MM.1S (cell line): ENCODE results near the gene TRAPPC10.

ENCODE experiments used
- EZH2 ChIP-seq: fragments of 300-600 bp; sonication (generic); optimal IDR thresholded peaks from 2 replicates; pipeline ENCODE3; 2017; ENCODE audit warnings: low read depth, mild to moderate bottlenecking, antibody characterized with exemption, low read length, mixed read lengths
- EZH2phosphoT487 ChIP-seq: fragments of 300-600 bp; sonication (generic); IDR thresholded peaks from 2 replicates; pipeline ENCODE4 v1.6.1; 2018; ENCODE audit warnings: antibody characterized with exemption, low read length
- TF ChIP-seq, protein P1 (sequence below): fragments of 300-600 bp; sonication (generic); IDR thresholded peaks from 2 replicates; pipeline ENCODE4 v1.5.1; 2016; ENCODE audit warnings: antibody characterized with exemption, low read length, mixed read lengths

DNA sequence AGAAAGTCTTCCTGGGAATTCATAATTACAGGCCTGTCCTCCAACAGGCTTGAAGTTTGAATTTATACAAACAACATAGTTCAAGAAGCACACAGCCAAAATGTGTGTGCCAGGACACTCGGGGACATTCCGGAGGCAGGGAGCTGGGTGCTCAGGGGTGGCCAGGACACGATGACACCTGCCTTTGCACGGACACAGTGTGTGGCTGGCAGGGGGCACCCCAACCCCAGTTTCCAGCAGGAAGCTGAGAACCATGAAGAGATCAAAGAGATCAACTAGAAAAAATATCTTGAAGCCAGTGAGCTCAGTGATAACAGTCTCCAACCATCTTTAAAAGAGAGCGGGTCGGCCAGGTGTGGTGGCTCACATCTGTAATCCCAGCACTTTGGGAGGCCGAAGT is 32.5 kb upstream of the TRAPPC10 start:
- TF ChIP-seq EZH2phosphoT487 (no peak), EZH2 (no peak)
- TF ChIP-seq, protein P1, sequence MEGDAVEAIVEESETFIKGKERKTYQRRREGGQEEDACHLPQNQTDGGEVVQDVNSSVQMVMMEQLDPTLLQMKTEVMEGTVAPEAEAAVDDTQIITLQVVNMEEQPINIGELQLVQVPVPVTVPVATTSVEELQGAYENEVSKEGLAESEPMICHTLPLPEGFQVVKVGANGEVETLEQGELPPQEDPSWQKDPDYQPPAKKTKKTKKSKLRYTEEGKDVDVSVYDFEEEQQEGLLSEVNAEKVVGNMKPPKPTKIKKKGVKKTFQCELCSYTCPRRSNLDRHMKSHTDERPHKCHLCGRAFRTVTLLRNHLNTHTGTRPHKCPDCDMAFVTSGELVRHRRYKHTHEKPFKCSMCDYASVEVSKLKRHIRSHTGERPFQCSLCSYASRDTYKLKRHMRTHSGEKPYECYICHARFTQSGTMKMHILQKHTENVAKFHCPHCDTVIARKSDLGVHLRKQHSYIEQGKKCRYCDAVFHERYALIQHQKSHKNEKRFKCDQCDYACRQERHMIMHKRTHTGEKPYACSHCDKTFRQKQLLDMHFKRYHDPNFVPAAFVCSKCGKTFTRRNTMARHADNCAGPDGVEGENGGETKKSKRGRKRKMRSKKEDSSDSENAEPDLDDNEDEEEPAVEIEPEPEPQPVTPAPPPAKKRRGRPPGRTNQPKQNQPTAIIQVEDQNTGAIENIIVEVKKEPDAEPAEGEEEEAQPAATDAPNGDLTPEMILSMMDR: no peak
